A549 (cell line): Measurements from ENCODE around the gene CCN5.

Source experiments
- BCL3 ChIP-seq: fragments of >200 bp; sonication (Bioruptor Twin); formaldehyde crosslinking; IDR thresholded peaks from 3 replicates; pipeline ENCODE4 v1.6.1; 2016
- CTCF ChIP-seq: fragments of >200 bp; sonication (Bioruptor Twin); formaldehyde crosslinking; IDR thresholded peaks from 3 replicates; pipeline ENCODE4 v1.5.1; 2016
- MAZ ChIP-seq: fragments of 150-350 bp; IDR thresholded peaks from 2 replicates; pipeline ENCODE4 v1.6.1; 2014; ENCODE audit warnings: antibody characterized with exemption, low read depth, low read length, borderline replicate concordance
- NR3C1 ChIP-seq: fragments of >200 bp; sonication (Bioruptor Twin); formaldehyde crosslinking; IDR thresholded peaks from 3 replicates; pipeline ENCODE4 v1.6.1; 2017
- POLR2A ChIP-seq: IDR thresholded peaks from 2 replicates; pipeline ENCODE4 v1.6.1; 2012; ENCODE audit warnings: mild to moderate bottlenecking, low read length
- RNF2 ChIP-seq: fragments of 200-600 bp; sonication (generic); IDR thresholded peaks from 2 replicates; pipeline ENCODE4 v1.6.1; 2016; ENCODE audit warnings: low read depth, mild to moderate bottlenecking, antibody characterized with exemption, moderate library complexity, borderline replicate concordance
- ZC3H11A ChIP-seq: fragments of 450-650 bp; IDR thresholded peaks from 2 replicates; pipeline ENCODE4 v1.6.1; 2014; ENCODE audit warnings: antibody characterized with exemption, mild to moderate bottlenecking

GRCh38 chr20:44745122-44745597 is 30.0 kb downstream of the CCN5 start:
- TF ChIP-seq RNF2 (no peak), POLR2A (no peak), ZC3H11A (no peak), CTCF (no peak), NR3C1 (no peak), BCL3 (no peak), MAZ (no peak)
